Mesenchymal stem cell (in vitro differentiated cells and primary cell): ENCODE data around the gene MACROD1.
"Not testable (repeated sequence)": the region's sequence is repeated elsewhere in the genome, so short reads cannot be mapped to it uniquely, and the experiment has no call there.

Experiments used
- DNase-seq: peaks from one replicate; pipeline ENCODE4 v3.0.0-alpha.2; 2013
- H2AFZ ChIP-seq: one replicate; pipeline ENCODE4 v1.6.1; 2013; ENCODE audit warnings: low read depth, mild to moderate bottlenecking, control low read depth, inconsistent platforms, low read length, moderate library complexity
- H2AK5ac ChIP-seq: 2 replicates; pipeline ENCODE4 v1.6.1; 2013; ENCODE audit warnings: low read length, moderate library complexity, mild to moderate bottlenecking, inconsistent platforms; ENCODE audit not compliant: severe bottlenecking
- H2BK120ac ChIP-seq: one replicate; pipeline ENCODE4 v1.6.1; 2013; ENCODE audit warnings: low read depth, mild to moderate bottlenecking, inconsistent platforms, low read length, moderate library complexity
- H2BK12ac ChIP-seq, 2 experiments: one replicate each; pipeline ENCODE4 v1.6.1; 2013; ENCODE audit warnings: inconsistent platforms in 2 of 2, low read length in 2 of 2, mild to moderate bottlenecking in 2 of 2, moderate library complexity in 2 of 2, control low read depth in 1 of 2
- H2BK15ac ChIP-seq: one replicate; pipeline ENCODE4 v1.6.1; 2013; ENCODE audit warnings: mild to moderate bottlenecking, low read depth, inconsistent platforms; ENCODE audit not compliant: poor library complexity, severe bottlenecking
- H2BK5ac ChIP-seq: 2 replicates; pipeline ENCODE4 v1.6.1; 2013; ENCODE audit warnings: low read depth, mild to moderate bottlenecking, low read length, control low read depth, inconsistent platforms; ENCODE audit not compliant: poor library complexity, severe bottlenecking
- H3K14ac ChIP-seq, 2 experiments: one replicate each; pipeline ENCODE4 v1.6.1; 2013; ENCODE audit warnings: inconsistent platforms in 2 of 2, low read length in 2 of 2, control low read depth in 1 of 2, mild to moderate bottlenecking in 1 of 2, moderate library complexity in 1 of 2
- H3K18ac ChIP-seq, 2 experiments: one replicate each; pipeline ENCODE4 v1.6.1; 2013; ENCODE audit warnings: inconsistent platforms in 2 of 2, low read length in 2 of 2, control low read depth in 1 of 2, low read depth in 1 of 2, mild to moderate bottlenecking in 1 of 2
- H3K23ac ChIP-seq, 2 experiments: one replicate each; pipeline ENCODE4 v1.6.1; 2013; ENCODE audit warnings: inconsistent platforms in 2 of 2, low read length in 2 of 2, mild to moderate bottlenecking in 2 of 2, moderate library complexity in 2 of 2, control low read depth in 1 of 2
- H3K27ac ChIP-seq: 2 replicates; pipeline ENCODE4 v1.5.1; 2013; ENCODE audit warnings: mild to moderate bottlenecking, moderate library complexity, low read length, control low read depth, inconsistent platforms; ENCODE audit not compliant: poor library complexity, severe bottlenecking
- H3K27me3 ChIP-seq, 2 experiments: 2 replicates each; pipeline versions ENCODE4 v1.6.1 to v1.7.0; 2013; ENCODE audit warnings: low read length in 2 of 2, mild to moderate bottlenecking in 2 of 2, moderate library complexity in 2 of 2, control low read depth in 1 of 2, inconsistent platforms in 1 of 2; ENCODE audit not compliant: control insufficient read depth in 1 of 2, insufficient read depth in 1 of 2
- H3K36me3 ChIP-seq, 2 experiments: 2 replicates each; pipeline versions ENCODE4 v1.6.1 to v1.7.0; 2013; ENCODE audit warnings: low read length in 2 of 2, control low read depth in 1 of 2, inconsistent platforms in 1 of 2, low read depth in 1 of 2, mild to moderate bottlenecking in 1 of 2; ENCODE audit not compliant: insufficient read depth in 2 of 2, control insufficient read depth in 1 of 2
- H3K4ac ChIP-seq, 2 experiments: one replicate each; pipeline ENCODE4 v1.6.1; 2013; ENCODE audit warnings: inconsistent platforms in 2 of 2, low read length in 2 of 2, mild to moderate bottlenecking in 2 of 2, moderate library complexity in 2 of 2, control low read depth in 1 of 2, low read depth in 1 of 2
- H3K4me1 ChIP-seq: 2 replicates; pipeline ENCODE4 v1.6.1; 2013; ENCODE audit warnings: low read depth, low read length, control low read depth; ENCODE audit not compliant: control insufficient read depth, insufficient read depth
- H3K4me2 ChIP-seq: 2 replicates; pipeline ENCODE4 v1.6.1; 2013; ENCODE audit warnings: low read length, mild to moderate bottlenecking, inconsistent platforms; ENCODE audit not compliant: poor library complexity, severe bottlenecking
- H3K4me3 ChIP-seq, 2 experiments: 2 replicates each; pipeline versions ENCODE4 v1.5.1 to v1.7.0; 2013; ENCODE audit warnings: low read length in 2 of 2, mild to moderate bottlenecking in 2 of 2, control low read depth in 1 of 2, low read depth in 1 of 2; ENCODE audit not compliant: insufficient read depth in 1 of 2
- H3K79me1 ChIP-seq: replicated peaks from 2 replicates; pipeline ENCODE4 v1.6.1; 2013; ENCODE audit warnings: mild to moderate bottlenecking, control low read depth, low read length, inconsistent platforms; ENCODE audit not compliant: poor library complexity, severe bottlenecking
- H3K9ac ChIP-seq: 2 replicates; pipeline ENCODE4 v1.7.0; 2013; ENCODE audit warnings: mild to moderate bottlenecking, low read length, moderate library complexity
- H3K9me3 ChIP-seq: 2 replicates; pipeline ENCODE4 v1.7.0; 2013; ENCODE audit warnings: mild to moderate bottlenecking, low read length; ENCODE audit not compliant: control insufficient read depth
- H4K8ac ChIP-seq: one replicate; pipeline ENCODE4 v1.6.1; 2013; ENCODE audit warnings: inconsistent platforms, mild to moderate bottlenecking, low read length, moderate library complexity
- H4K91ac ChIP-seq: one replicate; pipeline ENCODE4 v1.6.1; 2013; ENCODE audit warnings: mild to moderate bottlenecking, low read length, inconsistent platforms
- whole genome bisulfite sequencing: methylation state at CpG from one replicate; pipeline ENCODE4 v1.1.7; 2013; ENCODE audit warnings: mixed read lengths; 5-methylcytosine and 5-hydroxymethylcytosine counted together

MACROD1 gene

GRCh38 chr11:63966444-63966843 is 199.5 kb downstream of the MACROD1 start:
- WGBS = 100% methylated on average over 1 of the region's 1 CpG
- Histone ChIP-seq H3K27ac (no peak overlapping the region), H4K8ac (no peak overlapping the region)

GRCh38 chr11:63963895-63964294 is 202.0 kb downstream of the MACROD1 start:
- H2BK15ac ChIP-seq, H3K14ac ChIP-seq, H2BK5ac ChIP-seq, H4K8ac ChIP-seq, H3K4me3 ChIP-seq, H2BK12ac ChIP-seq, H3K27ac ChIP-seq, H3K9ac ChIP-seq, H3K27me3 ChIP-seq, H3K4me2 ChIP-seq, H3K18ac ChIP-seq, H3K9me3 ChIP-seq, H2AFZ ChIP-seq, H3K4ac ChIP-seq, H3K36me3 ChIP-seq, H3K79me1 ChIP-seq, H2AK5ac ChIP-seq, H3K23ac ChIP-seq, DNase-seq, H4K91ac ChIP-seq, H2BK120ac ChIP-seq: not testable (repeated sequence)
- WGBS = 97% methylated on average over 4 of the region's 4 CpGs
- peaks cover 17% of the 10 kb centered on the region for H3K4me1 ChIP-seq

More at GRCh38 chr11:63966444-63966843, 199.5 kb downstream of the MACROD1 start:
- Histone ChIP-seq H3K36me3 (no peaks in the 10 kb centered on the region), H4K91ac (no peak overlapping the region), H3K18ac (no peak overlapping the region), H3K9me3 (no peaks in the 10 kb centered on the region), H3K23ac (no peak overlapping the region), H2AFZ (no peak overlapping the region), H3K4me3 (no peak overlapping the region), H3K4me2 (no peak overlapping the region), H2BK15ac (no peak overlapping the region), H3K27me3 (no peaks in the 10 kb centered on the region), H2AK5ac (no peak overlapping the region), H3K14ac (no peak overlapping the region), H2BK12ac (no peak overlapping the region), H3K9ac (no peak overlapping the region), H3K4me1 (peaks cover 11% of the 10 kb centered on the region), H3K4ac (no peak overlapping the region), H2BK120ac (no peak overlapping the region), H3K79me1 (no peaks in the 10 kb centered on the region), H2BK5ac (no peak overlapping the region)
- no peak for DNase-seq

- H3K23ac ChIP-seq = no peak overlapping the region
- no peak overlapping the region for H2AFZ ChIP-seq
- 64% methylated on average over 19 of the region's 19 CpGs for WGBS
- H4K91ac ChIP-seq = peak overlapping the region; percentile 66
- peak overlapping the region in 1 of 2 experiments; percentile 32 for H3K4ac ChIP-seq
- H3K27ac ChIP-seq = no peak overlapping the region
- no peak overlapping the region for H2BK5ac ChIP-seq
- H2BK12ac ChIP-seq = peak overlapping the region in 1 of 2 experiments; percentile 57
- peak overlapping the region; percentile 59 for H3K9ac ChIP-seq
- peak; percentile 50 for DNase-seq
- H3K14ac ChIP-seq = peak overlapping the region in 1 of 2 experiments; percentile 89
- H3K4me2 ChIP-seq = no peak overlapping the region
- no peaks in the 10 kb centered on the region for H3K27me3 ChIP-seq
- H3K9me3 ChIP-seq = no peaks in the 10 kb centered on the region
- H3K79me1 ChIP-seq = peaks cover 1% of the 10 kb centered on the region
- no peak overlapping the region for H3K18ac ChIP-seq
- no peak overlapping the region for H2AK5ac ChIP-seq
- H3K4me1 ChIP-seq = peaks cover 16% of the 10 kb centered on the region
- no peak overlapping the region for H3K4me3 ChIP-seq
- peak overlapping the region; percentile 17 for H2BK15ac ChIP-seq
- H2BK120ac ChIP-seq = no peak overlapping the region
- peaks cover 4 to 20% of the 10 kb centered on the region in 2 experiments for H3K36me3 ChIP-seq
- H4K8ac ChIP-seq = no peak overlapping the region
These were observed 204.1 kb downstream of the MACROD1 start for GRCh38 chr11:63961608-63962412.

GRCh38 chr11:63958008-63958407 is 207.9 kb downstream of the MACROD1 start:
- no peak overlapping the region for H2BK120ac ChIP-seq
- H3K9me3 ChIP-seq = no peaks in the 10 kb centered on the region
- H3K4me2 ChIP-seq = no peak overlapping the region
- 95% methylated on average over 4 of the region's 5 CpGs for WGBS
- H3K4ac ChIP-seq = no peak overlapping the region
- H3K36me3 ChIP-seq = peaks cover 38 to 54% of the 10 kb centered on the region in 2 experiments
- peaks cover 15% of the 10 kb centered on the region for H3K4me1 ChIP-seq
- H3K27me3 ChIP-seq = no peaks in the 10 kb centered on the region
- H2AFZ ChIP-seq = no peak overlapping the region
- H2BK5ac ChIP-seq = no peak overlapping the region
- no peak overlapping the region for H4K8ac ChIP-seq
- H3K27ac ChIP-seq = no peak overlapping the region
- peaks cover 4% of the 10 kb centered on the region for H3K79me1 ChIP-seq
- no peak overlapping the region for H3K23ac ChIP-seq
- no peak overlapping the region for H4K91ac ChIP-seq
- no peak overlapping the region for H2BK12ac ChIP-seq
- no peak overlapping the region for H3K9ac ChIP-seq
- H2BK15ac ChIP-seq = no peak overlapping the region
- H3K18ac ChIP-seq = no peak overlapping the region
- H3K14ac ChIP-seq = no peak overlapping the region
- no peak overlapping the region for H3K4me3 ChIP-seq
- no peak for DNase-seq
- H2AK5ac ChIP-seq = no peak overlapping the region
